Astrocyte of the cerebellum (primary cell): ENCODE measurements around the gene AQP5.

Experiments used
- DNase-seq: peaks from one replicate; pipeline ENCODE4 v3.0.0-alpha.2; 2011; ENCODE audit warnings: low read depth
- H3K4me3 ChIP-seq: 2 replicates; pipeline ENCODE4 v1.5.1; 2011; ENCODE audit warnings: mild to moderate bottlenecking, low read depth, low read length, moderate library complexity
- CTCF ChIP-seq: IDR thresholded peaks from 2 replicates; pipeline ENCODE4 v1.5.1; 2012; ENCODE audit warnings: low read length, low read depth, moderate library complexity, mild to moderate bottlenecking; ENCODE audit errors: missing control alignments
- in situ Hi-C: cut with HindIII; loops from 2 replicates; pipeline ENCODE4 v1.10.0; 2017; ENCODE audit warnings: low sequenced_read_pairs

Gene AQP5

GRCh38 chr12:49976557-49976956 is 14.9 kb downstream of the AQP5 start:
- no peak for TF ChIP-seq CTCF
- no peak overlapping the region for H3K4me3 ChIP-seq
- no peak for DNase-seq
- in situ Hi-C loops, result no loop called here

GRCh38 chr12:49978125-49978524 is 16.5 kb downstream of the AQP5 start:
- H3K4me3 ChIP-seq, result no peak overlapping the region
- no peak for TF ChIP-seq CTCF
- DNase-seq, result no peak
- in situ Hi-C loops, result no loop called here

GRCh38 chr12:49979016-49979586 is 17.4 kb downstream of the AQP5 start:
- no peak for DNase-seq
- no peak for TF ChIP-seq CTCF
- in situ Hi-C loops, result no loop called here
- no peak overlapping the region for H3K4me3 ChIP-seq

GRCh38 chr12:49979791-49980190 is 18.1 kb downstream of the AQP5 start:
- no peak for DNase-seq
- H3K4me3 ChIP-seq, result no peak overlapping the region
- in situ Hi-C loops, result no loop called here
- TF ChIP-seq CTCF, result no peak

- TF ChIP-seq CTCF, result no peak
- DNase-seq, result no peak
- H3K4me3 ChIP-seq, result no peak overlapping the region
- in situ Hi-C loops, result no loop called here
Measured at GRCh38 chr12:49980501-49981349, 19.1 kb downstream of the AQP5 start.

GRCh38 chr12:49982246-49983087 is 20.8 kb downstream of the AQP5 start:
- no peak overlapping the region for H3K4me3 ChIP-seq
- in situ Hi-C loops, result no loop called here
- TF ChIP-seq CTCF, result no peak
- no peak for DNase-seq
